ENCODE results near the gene MARCHF10.
A peak's percentile ranks its signal among the peaks of the same experiment; 100 is the strongest.

The MARCHF10 gene

GRCh38 chr17:62703261-62703775 is 104.8 kb downstream of the MARCHF10 start:
- H3K4me1 ChIP-seq (ENCODE audit: insufficient read depth, low read length, poor library complexity, severe bottlenecking) = peaks cover 5% of the 10 kb centered on the region

GRCh38 chr17:62702746-62703260 is 105.3 kb downstream of the MARCHF10 start:
- Histone ChIP-seq H3K9me3 (ENCODE audit: insufficient read depth, low read depth, low read length) (no peaks in the 10 kb centered on the region), H2AFZ (ENCODE audit: low read length) (no peak overlapping the region), H3K4me2 (ENCODE audit: low read depth, low read length, poor library complexity, severe bottlenecking) (no peak overlapping the region), H3K79me2 (ENCODE audit: insufficient read depth, low read length) (no peaks in the 10 kb centered on the region), H3K36me3 (ENCODE audit: insufficient read depth, low read length) (no peaks in the 10 kb centered on the region), H3K9ac (ENCODE audit: low read depth, low read length, poor library complexity, severe bottlenecking) (no peak overlapping the region), H3K4me1 (ENCODE audit: insufficient read depth, low read length, poor library complexity, severe bottlenecking) (peaks cover 5% of the 10 kb centered on the region), H3K27me3 (ENCODE audit: insufficient read depth, low read length, poor library complexity, severe bottlenecking) (peaks cover 8% of the 10 kb centered on the region), H3K9me2 (replicated peaks; ENCODE audit: low read depth, low read length) (no peaks in the 10 kb centered on the region), H3K4me3 (ENCODE audit: low read length, poor library complexity, severe bottlenecking) (no peak overlapping the region), H3F3A (ENCODE audit: low read depth) (no peaks in the 10 kb centered on the region), H4K20me1 (ENCODE audit: insufficient read depth, low read length, poor library complexity, severe bottlenecking) (no peaks in the 10 kb centered on the region)
- no peak for TF ChIP-seq EZH2phosphoT487 (IDR thresholded peaks at IDR 0.05; ENCODE audit: borderline replicate concordance)
- no peak for TF ChIP-seq CTCF (conservative IDR thresholded peaks at IDR 0.05; ENCODE audit: low read length)

More at GRCh38 chr17:62703261-62703775, 104.8 kb downstream of the MARCHF10 start:
- H3K4me2 ChIP-seq (ENCODE audit: low read depth, low read length, poor library complexity, severe bottlenecking) = peak overlapping the region; percentile 86
- H3K9me3 ChIP-seq (ENCODE audit: insufficient read depth, low read depth, low read length) = no peaks in the 10 kb centered on the region
- H4K20me1 ChIP-seq (ENCODE audit: insufficient read depth, low read length, poor library complexity, severe bottlenecking) = no peaks in the 10 kb centered on the region
- TF ChIP-seq CTCF (conservative IDR thresholded peaks at IDR 0.05; ENCODE audit: low read length) (no peak), EZH2phosphoT487 (IDR thresholded peaks at IDR 0.05; ENCODE audit: borderline replicate concordance) (no peak)
- peak overlapping the region; percentile 78 for H3K4me3 ChIP-seq (ENCODE audit: low read length, poor library complexity, severe bottlenecking)
- H3K79me2 ChIP-seq (ENCODE audit: insufficient read depth, low read length) = no peaks in the 10 kb centered on the region
- no peaks in the 10 kb centered on the region for H3K9me2 ChIP-seq (replicated peaks; ENCODE audit: low read depth, low read length)
- no peaks in the 10 kb centered on the region for H3F3A ChIP-seq (ENCODE audit: low read depth)
- H2AFZ ChIP-seq (ENCODE audit: low read length) = peak overlapping the region; percentile 71
- no peaks in the 10 kb centered on the region for H3K36me3 ChIP-seq (ENCODE audit: insufficient read depth, low read length)
- no peak overlapping the region for H3K9ac ChIP-seq (ENCODE audit: low read depth, low read length, poor library complexity, severe bottlenecking)
- peaks cover 8% of the 10 kb centered on the region for H3K27me3 ChIP-seq (ENCODE audit: insufficient read depth, low read length, poor library complexity, severe bottlenecking)

- no peak overlapping the region for H3K4me2 ChIP-seq (ENCODE audit: low read depth, low read length, poor library complexity, severe bottlenecking)
Observed at GRCh38 chr17:62701706-62702085, 106.4 kb downstream of the MARCHF10 start.

More at GRCh38 chr17:62701706-62702085, 106.4 kb downstream of the MARCHF10 start:
- Histone ChIP-seq H3K9me3 (ENCODE audit: insufficient read depth, low read depth, low read length) (no peaks in the 10 kb centered on the region), H3K36me3 (ENCODE audit: insufficient read depth, low read length) (no peaks in the 10 kb centered on the region), H3K4me3 (ENCODE audit: low read length, poor library complexity, severe bottlenecking) (no peak overlapping the region), H3K4me1 (ENCODE audit: insufficient read depth, low read length, poor library complexity, severe bottlenecking) (peaks cover 5% of the 10 kb centered on the region), H3K9ac (ENCODE audit: low read depth, low read length, poor library complexity, severe bottlenecking) (no peak overlapping the region), H3K79me2 (ENCODE audit: insufficient read depth, low read length) (no peaks in the 10 kb centered on the region), H3K9me2 (replicated peaks; ENCODE audit: low read depth, low read length) (no peaks in the 10 kb centered on the region), H2AFZ (ENCODE audit: low read length) (no peak overlapping the region), H3K27me3 (ENCODE audit: insufficient read depth, low read length, poor library complexity, severe bottlenecking) (peaks cover 8% of the 10 kb centered on the region), H3F3A (ENCODE audit: low read depth) (no peaks in the 10 kb centered on the region), H4K20me1 (ENCODE audit: insufficient read depth, low read length, poor library complexity, severe bottlenecking) (no peaks in the 10 kb centered on the region)
- TF ChIP-seq CTCF (conservative IDR thresholded peaks at IDR 0.05; ENCODE audit: low read length) (no peak), EZH2phosphoT487 (IDR thresholded peaks at IDR 0.05; ENCODE audit: borderline replicate concordance) (no peak)

All from Loucy (cell line).